Measurements from ENCODE around the gene MLEC.

The MLEC gene

GRCh38 chr12:120689397-120690082 is 2.6 kb downstream of the MLEC start:
- TF ChIP-seq POLR2A (IDR thresholded peaks at IDR 0.05; ENCODE audit: low read depth, low read length) = no peak
- TF ChIP-seq PAX5 (IDR thresholded peaks at IDR 0.05; ENCODE audit: insufficient read depth, low read length, severe bottlenecking) = no peak
- TF ChIP-seq POLR2AphosphoS5 (IDR thresholded peaks at IDR 0.05; ENCODE audit: low read depth, low read length) = no peak
- no peak for TF ChIP-seq TAF1 (IDR thresholded peaks at IDR 0.05; ENCODE audit: low read depth, low read length)
- TF ChIP-seq SPI1 (IDR thresholded peaks at IDR 0.05; ENCODE audit: low read depth, low read length) = no peak
- TF ChIP-seq POU2F2 (IDR thresholded peaks at IDR 0.05; ENCODE audit: low read depth, low read length) = no peak
- no peak for DNase-seq (ENCODE audit: insufficient read length, low spot score)
- no peak for FAIRE-seq

DNA sequence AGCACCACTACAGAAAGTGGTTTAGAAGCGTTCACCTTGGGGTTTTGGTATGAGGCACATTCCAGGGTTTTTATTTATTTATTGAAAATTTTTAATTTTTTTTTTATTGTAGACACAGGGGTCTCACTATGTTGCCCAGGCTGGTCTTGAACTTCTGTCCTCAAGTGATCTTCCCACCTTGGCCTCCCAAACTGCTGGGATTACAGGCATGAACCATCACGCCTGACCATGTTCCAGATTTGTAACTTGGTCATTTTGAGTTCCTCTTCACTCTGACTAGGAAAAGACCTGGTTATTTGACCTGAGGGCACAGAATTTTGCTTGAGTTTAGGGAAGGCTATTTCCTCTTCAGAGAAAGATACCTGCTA is 3.1 kb downstream of the MLEC start:
- TF ChIP-seq SPI1 (IDR thresholded peaks at IDR 0.05; ENCODE audit: low read depth, low read length) (no peak), POLR2A (IDR thresholded peaks at IDR 0.05; ENCODE audit: low read depth, low read length) (no peak), POU2F2 (IDR thresholded peaks at IDR 0.05; ENCODE audit: low read depth, low read length) (no peak)
- FAIRE-seq = no peak
- no peak for DNase-seq (ENCODE audit: insufficient read length, low spot score)

- no peak for FAIRE-seq
Measured at GRCh38 chr12:120690978-120691377, 4.0 kb downstream of the MLEC start.

DNA sequence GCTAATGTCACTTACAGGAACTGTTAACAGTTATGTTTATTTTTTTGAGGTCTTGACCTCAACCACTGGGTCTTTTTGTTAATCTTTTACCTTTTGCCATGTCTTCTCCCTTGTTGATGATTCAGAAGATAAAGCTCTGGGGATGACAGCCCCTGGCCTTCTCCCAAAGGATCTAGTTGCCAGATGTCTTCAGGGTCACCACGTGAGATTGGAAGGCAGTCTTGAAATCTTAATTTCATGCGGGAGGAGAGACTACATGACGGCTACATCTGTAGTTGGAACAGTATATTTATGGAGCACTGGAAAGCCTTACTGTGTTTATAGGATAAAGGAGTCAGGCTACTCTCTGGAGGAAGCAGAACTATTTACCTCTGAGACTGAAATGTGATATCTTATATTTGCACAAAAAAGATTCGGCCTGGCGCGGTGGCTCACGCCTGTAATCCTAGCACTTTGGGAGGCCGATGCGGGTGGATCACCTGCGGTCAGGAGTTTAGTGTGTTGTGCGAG is 5.6 kb downstream of the MLEC start:
- DNase-seq (ENCODE audit: insufficient read length, low spot score) (no peak), FAIRE-seq (no peak)

More at GRCh38 chr12:120690978-120691377, 4.0 kb downstream of the MLEC start:
- DNase-seq (ENCODE audit: insufficient read length, low spot score) = no peak
- TF ChIP-seq POU2F2 (IDR thresholded peaks at IDR 0.05; ENCODE audit: low read depth, low read length) = no peak
- no peak for TF ChIP-seq POLR2AphosphoS5 (IDR thresholded peaks at IDR 0.05; ENCODE audit: low read depth, low read length)
- TF ChIP-seq PAX5 (IDR thresholded peaks at IDR 0.05; ENCODE audit: insufficient read depth, low read length, severe bottlenecking) = no peak
- TF ChIP-seq SPI1 (IDR thresholded peaks at IDR 0.05; ENCODE audit: low read depth, low read length) = no peak
- no peak for TF ChIP-seq TAF1 (IDR thresholded peaks at IDR 0.05; ENCODE audit: low read depth, low read length)
- no peak for TF ChIP-seq POLR2A (IDR thresholded peaks at IDR 0.05; ENCODE audit: low read depth, low read length)

DNA sequence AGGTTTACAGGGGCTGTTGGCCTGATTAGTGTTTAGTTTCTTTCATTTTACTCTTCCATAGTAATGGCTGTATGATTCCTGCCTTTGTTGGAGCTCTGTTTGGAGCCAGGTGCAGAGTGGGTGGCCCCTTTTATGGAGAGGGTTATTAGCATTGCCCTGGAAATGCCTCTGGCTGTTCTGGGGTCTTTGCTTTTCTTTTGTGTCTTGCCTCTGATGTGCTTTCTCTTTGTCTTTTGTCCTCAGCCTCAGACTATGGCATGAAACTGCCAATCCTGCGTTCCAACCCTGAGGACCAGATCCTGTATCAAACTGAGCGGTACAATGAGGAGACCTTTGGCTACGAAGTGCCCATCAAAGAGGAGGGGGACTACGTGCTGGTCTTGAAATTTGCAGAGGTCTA is 6.9 kb downstream of the MLEC start:
- TF ChIP-seq PAX5 (IDR thresholded peaks at IDR 0.05; ENCODE audit: insufficient read depth, low read length, severe bottlenecking) (no peak), TAF1 (IDR thresholded peaks at IDR 0.05; ENCODE audit: low read depth, low read length) (no peak), POLR2A (IDR thresholded peaks at IDR 0.05; ENCODE audit: low read depth, low read length) (no peak), POU2F2 (IDR thresholded peaks at IDR 0.05; ENCODE audit: low read depth, low read length) (no peak), SPI1 (IDR thresholded peaks at IDR 0.05; ENCODE audit: low read depth, low read length) (no peak), POLR2AphosphoS5 (IDR thresholded peaks at IDR 0.05; ENCODE audit: low read depth, low read length) (no peak)
- DNase-seq (ENCODE audit: insufficient read length, low spot score) (no peak), FAIRE-seq (no peak)

More for the DNA sequence above, 5.6 kb downstream of the MLEC start:
- TF ChIP-seq POU2F2 (IDR thresholded peaks at IDR 0.05; ENCODE audit: low read depth, low read length) = no peak
- TF ChIP-seq POLR2AphosphoS5 (IDR thresholded peaks at IDR 0.05; ENCODE audit: low read depth, low read length) = no peak
- no peak for TF ChIP-seq SPI1 (IDR thresholded peaks at IDR 0.05; ENCODE audit: low read depth, low read length)
- TF ChIP-seq TAF1 (IDR thresholded peaks at IDR 0.05; ENCODE audit: low read depth, low read length) = no peak
- TF ChIP-seq POLR2A (IDR thresholded peaks at IDR 0.05; ENCODE audit: low read depth, low read length) = no peak
- no peak for TF ChIP-seq PAX5 (IDR thresholded peaks at IDR 0.05; ENCODE audit: insufficient read depth, low read length, severe bottlenecking)

- TF ChIP-seq PAX5 (IDR thresholded peaks at IDR 0.05; ENCODE audit: insufficient read depth, low read length, severe bottlenecking) = no peak
- FAIRE-seq (no peak), DNase-seq (ENCODE audit: insufficient read length, low spot score) (no peak)
Measured at GRCh38 chr12:120696626-120697025, 9.7 kb downstream of the MLEC start.

DNA sequence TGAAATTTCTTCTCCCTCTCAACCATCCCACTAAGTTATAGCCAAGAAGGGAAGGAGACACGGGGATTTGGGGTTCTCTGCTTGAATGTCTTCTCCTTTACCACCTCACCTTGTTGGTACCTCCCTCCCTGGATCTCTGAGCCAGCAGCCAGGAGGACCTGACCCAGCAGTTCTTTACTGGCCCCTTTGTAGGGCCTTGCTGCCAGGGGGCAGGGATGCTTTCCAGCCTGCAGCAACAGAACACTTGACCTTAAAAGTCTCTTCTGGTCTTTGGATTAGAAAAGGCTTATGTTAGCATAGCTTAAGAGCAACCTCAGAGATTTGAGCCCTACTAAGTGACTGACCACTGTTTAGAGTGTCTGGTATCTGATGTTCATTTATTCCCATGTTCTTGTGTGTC is 10.4 kb downstream of the MLEC start:
- no peak for FAIRE-seq
- TF ChIP-seq POLR2AphosphoS5 (IDR thresholded peaks at IDR 0.05; ENCODE audit: low read depth, low read length) = no peak
- TF ChIP-seq POU2F2 (IDR thresholded peaks at IDR 0.05; ENCODE audit: low read depth, low read length) = no peak
- no peak for TF ChIP-seq SPI1 (IDR thresholded peaks at IDR 0.05; ENCODE audit: low read depth, low read length)
- no peak for TF ChIP-seq POLR2A (IDR thresholded peaks at IDR 0.05; ENCODE audit: low read depth, low read length)
- TF ChIP-seq TAF1 (IDR thresholded peaks at IDR 0.05; ENCODE audit: low read depth, low read length) = no peak
- no peak for TF ChIP-seq PAX5 (IDR thresholded peaks at IDR 0.05; ENCODE audit: insufficient read depth, low read length, severe bottlenecking)
- no peak for DNase-seq (ENCODE audit: insufficient read length, low spot score)

DNA sequence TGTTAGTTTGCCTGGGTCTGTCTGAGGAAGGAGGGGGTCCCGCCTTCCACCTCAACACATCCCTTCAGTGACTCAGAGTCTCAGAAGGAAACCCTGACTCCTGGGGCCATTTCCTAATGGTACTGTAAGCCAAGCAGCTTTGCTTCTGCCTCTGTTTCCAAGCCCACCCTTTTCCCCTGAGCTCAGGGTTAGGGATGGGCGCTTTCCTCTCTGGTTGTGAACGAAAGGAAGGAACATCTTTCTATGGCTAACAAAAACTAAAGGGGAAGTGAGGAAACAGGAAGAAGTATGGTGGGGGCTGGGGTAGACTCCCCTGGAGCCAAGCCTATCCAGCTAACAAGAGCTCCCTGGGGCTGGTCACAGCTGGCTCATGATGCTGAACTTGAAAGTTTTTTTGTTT is 11.7 kb downstream of the MLEC start:
- DNase-seq (ENCODE audit: insufficient read length, low spot score) (no peak), FAIRE-seq (no peak)
- TF ChIP-seq TAF1 (IDR thresholded peaks at IDR 0.05; ENCODE audit: low read depth, low read length) (no peak), SPI1 (IDR thresholded peaks at IDR 0.05; ENCODE audit: low read depth, low read length) (no peak), PAX5 (IDR thresholded peaks at IDR 0.05; ENCODE audit: insufficient read depth, low read length, severe bottlenecking) (no peak), POLR2AphosphoS5 (IDR thresholded peaks at IDR 0.05; ENCODE audit: low read depth, low read length) (no peak), POLR2A (IDR thresholded peaks at IDR 0.05; ENCODE audit: low read depth, low read length) (no peak), POU2F2 (IDR thresholded peaks at IDR 0.05; ENCODE audit: low read depth, low read length) (no peak)

GRCh38 chr12:120699553-120699952 is 12.6 kb downstream of the MLEC start:
- DNase-seq (ENCODE audit: insufficient read length, low spot score) (no peak), FAIRE-seq (no peak)
- no peak for TF ChIP-seq SPI1 (IDR thresholded peaks at IDR 0.05; ENCODE audit: low read depth, low read length)
- TF ChIP-seq TAF1 (IDR thresholded peaks at IDR 0.05; ENCODE audit: low read depth, low read length) = no peak
- TF ChIP-seq PAX5 (IDR thresholded peaks at IDR 0.05; ENCODE audit: insufficient read depth, low read length, severe bottlenecking) = no peak
- no peak for TF ChIP-seq POLR2A (IDR thresholded peaks at IDR 0.05; ENCODE audit: low read depth, low read length)
- TF ChIP-seq POLR2AphosphoS5 (IDR thresholded peaks at IDR 0.05; ENCODE audit: low read depth, low read length) = no peak
- no peak for TF ChIP-seq POU2F2 (IDR thresholded peaks at IDR 0.05; ENCODE audit: low read depth, low read length)

- TF ChIP-seq TAF1 (IDR thresholded peaks at IDR 0.05; ENCODE audit: low read depth, low read length) (no peak), POLR2A (IDR thresholded peaks at IDR 0.05; ENCODE audit: low read depth, low read length) (no peak), SPI1 (IDR thresholded peaks at IDR 0.05; ENCODE audit: low read depth, low read length) (no peak), POLR2AphosphoS5 (IDR thresholded peaks at IDR 0.05; ENCODE audit: low read depth, low read length) (no peak), POU2F2 (IDR thresholded peaks at IDR 0.05; ENCODE audit: low read depth, low read length) (no peak), PAX5 (IDR thresholded peaks at IDR 0.05; ENCODE audit: insufficient read depth, low read length, severe bottlenecking) (no peak)
- DNase-seq (ENCODE audit: insufficient read length, low spot score) (no peak), FAIRE-seq (no peak)
Measured at GRCh38 chr12:120700886-120701285, 13.9 kb downstream of the MLEC start.
